ENCODE results near the gene ZNF260.
A peak's percentile ranks its signal among the peaks of the same experiment; 100 is the strongest.

ZNF260 gene

DNA sequence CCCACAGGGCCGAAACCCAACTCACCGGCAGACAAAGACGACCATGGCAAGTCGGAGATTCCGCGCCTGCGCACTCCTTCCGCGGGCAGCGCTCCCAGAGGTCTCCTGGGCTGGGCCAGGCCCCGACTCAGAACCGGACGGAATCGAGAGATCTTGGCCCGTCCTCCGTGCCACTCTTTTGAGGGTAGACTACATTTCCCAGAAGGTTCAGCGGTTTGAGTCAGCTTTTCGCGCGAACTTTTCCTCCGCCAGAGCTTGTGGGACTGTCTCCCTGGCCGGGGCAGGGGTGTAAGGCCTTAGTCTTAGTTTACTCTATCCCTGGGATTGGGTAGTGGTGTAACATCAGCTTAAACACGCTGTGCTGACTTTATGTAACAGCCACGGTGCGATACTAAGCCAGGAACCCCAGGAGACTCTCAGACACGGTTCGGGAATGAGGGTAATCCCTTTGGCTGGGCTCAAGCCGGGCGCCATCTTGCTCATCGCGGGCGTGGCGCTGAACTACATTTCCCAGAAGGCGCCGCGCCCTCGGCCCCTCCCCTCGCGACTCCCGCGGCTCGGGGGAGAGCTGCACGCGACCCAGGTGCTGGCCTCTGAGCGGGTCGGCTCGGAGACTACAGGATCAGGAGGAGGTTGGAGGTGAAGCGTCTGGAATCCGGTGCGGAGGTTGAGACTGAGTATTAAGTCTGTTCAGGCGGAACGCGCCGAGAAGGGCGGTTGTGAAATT lies at the start of gene ZNF260:
TSS of gene ZNF260 (minus strand) at position 78 of the 727 bp plus-strand sequence. CDS start 13,033 bp downstream, outside the sequence.
- DNase-seq (ENCODE audit: low spot score): peak; percentile 90
- in situ Hi-C loops (cut with MboI; ENCODE audit: low pct_unique_long_range_greater_than_20kb, low sequenced_read_pairs, unreplicated experiment): no loop called here
- TF ChIP-seq, protein P1, sequence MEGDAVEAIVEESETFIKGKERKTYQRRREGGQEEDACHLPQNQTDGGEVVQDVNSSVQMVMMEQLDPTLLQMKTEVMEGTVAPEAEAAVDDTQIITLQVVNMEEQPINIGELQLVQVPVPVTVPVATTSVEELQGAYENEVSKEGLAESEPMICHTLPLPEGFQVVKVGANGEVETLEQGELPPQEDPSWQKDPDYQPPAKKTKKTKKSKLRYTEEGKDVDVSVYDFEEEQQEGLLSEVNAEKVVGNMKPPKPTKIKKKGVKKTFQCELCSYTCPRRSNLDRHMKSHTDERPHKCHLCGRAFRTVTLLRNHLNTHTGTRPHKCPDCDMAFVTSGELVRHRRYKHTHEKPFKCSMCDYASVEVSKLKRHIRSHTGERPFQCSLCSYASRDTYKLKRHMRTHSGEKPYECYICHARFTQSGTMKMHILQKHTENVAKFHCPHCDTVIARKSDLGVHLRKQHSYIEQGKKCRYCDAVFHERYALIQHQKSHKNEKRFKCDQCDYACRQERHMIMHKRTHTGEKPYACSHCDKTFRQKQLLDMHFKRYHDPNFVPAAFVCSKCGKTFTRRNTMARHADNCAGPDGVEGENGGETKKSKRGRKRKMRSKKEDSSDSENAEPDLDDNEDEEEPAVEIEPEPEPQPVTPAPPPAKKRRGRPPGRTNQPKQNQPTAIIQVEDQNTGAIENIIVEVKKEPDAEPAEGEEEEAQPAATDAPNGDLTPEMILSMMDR (IDR thresholded peaks at IDR 0.05; ENCODE audit: extremely low read depth, insufficient read depth, missing control alignments): no peak

- in situ Hi-C loops (cut with MboI; ENCODE audit: low pct_unique_long_range_greater_than_20kb, low sequenced_read_pairs, unreplicated experiment): no loop called here
- no peak for DNase-seq (ENCODE audit: low spot score)
- TF ChIP-seq, protein P1 (IDR thresholded peaks at IDR 0.05; ENCODE audit: extremely low read depth, insufficient read depth, missing control alignments): no peak
Measured at GRCh38 chr19:36577271-36577996, 49.4 kb upstream of the ZNF260 start.

GRCh38 chr19:36574741-36575140 lies 46.7 kb upstream of the ZNF260 start:
- in situ Hi-C loops (cut with MboI; ENCODE audit: low pct_unique_long_range_greater_than_20kb, low sequenced_read_pairs, unreplicated experiment): no loop called here
- no peak for DNase-seq (ENCODE audit: low spot score)
- TF ChIP-seq, protein P1 (IDR thresholded peaks at IDR 0.05; ENCODE audit: extremely low read depth, insufficient read depth, missing control alignments): no peak

DNA sequence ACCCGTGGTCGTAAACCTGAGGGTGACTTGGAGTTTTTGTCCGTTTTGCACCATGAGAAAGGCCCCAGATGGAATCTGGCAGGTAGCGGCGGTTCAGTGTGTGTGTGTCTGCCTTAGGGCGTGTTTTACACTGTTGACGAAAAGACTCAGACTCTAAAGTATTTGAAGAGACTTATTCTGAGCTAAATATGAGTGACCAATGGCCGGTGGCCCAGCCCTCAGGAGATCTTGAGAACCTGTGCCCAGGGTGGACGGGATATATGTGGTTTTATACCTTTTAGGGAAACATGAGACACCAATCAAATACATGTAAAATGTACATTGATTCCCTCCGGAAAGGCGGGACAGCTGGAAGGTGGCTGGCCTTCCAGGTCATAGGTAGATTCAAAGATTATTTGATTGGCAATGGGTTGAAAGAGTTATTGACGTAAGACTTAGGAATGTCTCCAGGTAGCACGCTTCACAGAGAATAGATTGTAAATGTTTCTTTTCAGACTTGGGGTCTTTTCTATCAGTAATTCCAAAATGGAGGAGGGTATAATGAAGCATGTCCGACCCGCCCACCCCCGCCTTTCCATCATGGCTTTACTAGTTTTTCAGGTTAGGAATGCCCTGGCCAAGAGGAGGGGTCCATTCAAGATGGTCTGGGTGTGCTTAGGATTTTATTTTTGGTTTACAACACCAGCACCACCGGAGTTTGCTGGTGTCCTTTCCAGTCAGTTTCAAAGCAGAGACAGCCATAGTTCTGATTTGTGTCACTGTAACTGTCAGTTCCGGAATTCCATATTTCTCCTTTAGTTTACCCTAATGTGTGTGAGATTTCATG lies 46.0 kb upstream of the ZNF260 start:
- TF ChIP-seq, protein P1 (IDR thresholded peaks at IDR 0.05; ENCODE audit: extremely low read depth, insufficient read depth, missing control alignments): no peak
- in situ Hi-C loops (cut with MboI; ENCODE audit: low pct_unique_long_range_greater_than_20kb, low sequenced_read_pairs, unreplicated experiment): no loop called here
- DNase-seq (ENCODE audit: low spot score): peak; percentile 45

- TF ChIP-seq, protein P1 (IDR thresholded peaks at IDR 0.05; ENCODE audit: extremely low read depth, insufficient read depth, missing control alignments): peak; percentile 11
- in situ Hi-C loops (cut with MboI; ENCODE audit: low pct_unique_long_range_greater_than_20kb, low sequenced_read_pairs, unreplicated experiment): no loop called here
Measured at GRCh38 chr19:36573020-36573894, 45.2 kb upstream of the ZNF260 start, which contains the start of gene ZNF529. ZNF529 (minus strand) TSS chr19:36573292; CDS start chr19:36572346, 946 bp downstream.

More at GRCh38 chr19:36573020-36573894, 45.2 kb upstream of the ZNF260 start, which contains the start of gene ZNF529:
- peak; percentile 92 for DNase-seq (ENCODE audit: low spot score)

Measured in GM13977 (cell line).